Stomach (tissue), 9 donors: ENCODE measurements around the gene PITPNM1. TPM values are rescaled to one million over a fixed set of nuclear protein-coding genes. Genes with fewer than 3 reads are reported as not detected.

Source experiments
- DNase-seq, 2 donors: peaks; one replicate each; pipeline versions ENCODE4 v3.0.0 to v3.0.0-alpha.2; 2013 to 2019
- H3K27ac ChIP-seq, 5 donors: fragments of 200-600 bp in 4 of 5; sonication (generic) in 4 of 5; one replicate each; pipeline ENCODE4 v1.5.1; 2013 to 2019; ENCODE audit warnings: mild to moderate bottlenecking in 1 of 5, moderate library complexity in 1 of 5
- H3K27me3 ChIP-seq, 3 donors: fragments of 200-600 bp; sonication (generic); one replicate each; pipeline ENCODE4 v1.5.1; 2017 to 2019; ENCODE audit warnings: mixed run types in 1 of 3
- H3K36me3 ChIP-seq, 4 donors: fragments of 200-600 bp; sonication (generic); 1 replicate in 3 of 4; 2 replicates in 1 of 4; pipeline ENCODE4 v1.5.1; 2016 to 2019
- H3K4me1 ChIP-seq, 4 donors: fragments of 200-600 bp; sonication (generic); one replicate each; pipeline ENCODE4 v1.5.1; 2016 to 2019
- H3K4me3 ChIP-seq, 4 donors: fragments of 200-600 bp; sonication (generic) in 3 of 4; one replicate each; pipeline ENCODE4 v1.5.1; 2016 to 2019; ENCODE audit warnings: mild to moderate bottlenecking in 1 of 4
- H3K9me3 ChIP-seq, 4 donors: fragments of 200-600 bp; sonication (generic); one replicate each; pipeline ENCODE4 v1.5.1; 2016 to 2019
- CTCF ChIP-seq, 7 experiments: fragments of 450-650 bp in 4 of 7; fragments of 200-600 bp in 3 of 7; sonication (generic) in 3 of 7; IDR thresholded peaks; one replicate each; pipeline ENCODE4 v1.5.1; 2016 to 2019; ENCODE audit warnings: antibody characterized with exemption in 7 of 7, control low read depth in 2 of 7, mild to moderate bottlenecking in 1 of 7
- EP300 ChIP-seq: sonication (generic); formaldehyde crosslinking; IDR thresholded peaks from one replicate; pipeline ENCODE4 v1.6.1; 2017; ENCODE audit warnings: antibody characterized with exemption
- POLR2A ChIP-seq, 4 donors: fragments of 450-650 bp; IDR thresholded peaks; one replicate each; pipeline ENCODE4 v1.6.1; 2016; ENCODE audit warnings: antibody characterized with exemption in 4 of 4, control low read depth in 2 of 4, mild to moderate bottlenecking in 1 of 4, moderate library complexity in 1 of 4
- POLR2AphosphoS5 ChIP-seq, 3 donors: sonication (generic); formaldehyde crosslinking; IDR thresholded peaks; one replicate each; pipeline ENCODE4 v1.6.1; 2016; ENCODE audit warnings: antibody characterized with exemption in 3 of 3
- WGBS, 5 donors: extraction: QIAGEN DNeasy Blood & Tissue Kit in 3 of 5; methylation state at CpG; one replicate each; pipeline versions ENCODE4 v1.1.5 to v1.1.7; 2013 to 2018; 5-methylcytosine and 5-hydroxymethylcytosine counted together
- intact Hi-C: fragments of 100-400 bp; cut with DNase I; formaldehyde crosslinking; loops from one replicate; pipeline ENCODE4 v1.15.1; 2023; ENCODE audit warnings: low total_unique reads
- polyA plus RNA-seq, 3 donors: library from polyadenylated mRNA; stranded (reverse); fragments of 200-250 nt; gene quantifications; one replicate each; pipeline ENCODE4 v1.2.3, GENCODE V29; 2013
- total RNA-seq, 5 donors: library from RNA; depleted of rRNA; stranded (reverse); fragments of >200 nt; gene quantifications; one replicate each; pipeline versions ENCODE4 v1.1.0 to v1.2.3, GENCODE V29; 2014 to 2016
- donor health status: healthy with polysubstance abuse.
- donor health status: Bipolar disorder and iron deficiency.
- donor health status: healthy.

Gene PITPNM1
- total and polyA plus RNA-seq, 8 donors = 12.3 to 133 (median 21.1) TPM

DNA sequence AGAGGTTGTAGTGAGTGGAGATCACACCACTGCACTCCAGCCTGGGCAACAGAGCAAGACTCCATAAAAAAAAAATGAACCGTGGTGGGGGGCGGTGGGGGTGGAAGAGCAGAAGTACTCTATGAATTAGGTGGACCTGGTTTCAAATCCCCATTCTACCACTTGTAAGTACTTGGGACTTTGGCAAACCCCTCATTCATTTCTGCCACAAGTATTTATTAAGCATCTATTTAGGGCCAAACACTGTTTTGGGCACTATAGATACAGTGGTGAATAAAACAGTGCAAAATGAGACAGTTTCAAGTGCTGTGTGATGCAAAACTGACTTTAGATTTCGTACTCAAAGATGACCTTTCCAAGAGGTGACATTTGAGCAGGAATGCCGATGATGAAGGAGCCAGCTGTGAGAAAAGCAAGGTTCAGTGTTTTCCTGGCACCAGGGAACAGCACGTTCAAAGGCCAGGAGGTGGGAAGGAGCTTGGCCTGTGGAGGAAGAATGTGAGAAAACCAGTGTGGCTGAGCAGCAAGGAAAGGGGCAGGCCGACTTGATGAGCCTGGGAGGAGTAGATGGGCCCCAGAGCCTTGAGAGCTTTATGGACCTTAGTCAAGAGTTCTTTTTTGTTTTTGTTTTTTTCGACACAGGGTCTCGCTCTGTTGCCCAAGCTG is 34.7 kb downstream of the PITPNM1 start:
- Histone ChIP-seq H3K36me3 (peaks cover 0 to 5% (median 2%) of the 10 kb centered on the region in 4 donors), H3K27me3 (no peaks in the 10 kb centered on the region), H3K9me3 (no peaks in the 10 kb centered on the region), H3K4me3 (no peak overlapping the region), H3K4me1 (peaks cover 28 to 44% (median 42%) of the 10 kb centered on the region in 4 donors), H3K27ac (no peak overlapping the region)
- TF ChIP-seq POLR2A (IDR thresholded peaks at IDR 0.05) (no peak), CTCF (IDR thresholded peaks at IDR 0.05) (no peak), POLR2AphosphoS5 (IDR thresholded peaks at IDR 0.05) (no peak), EP300 (no peak)
- 75 to 87% (median 82%) methylated on average over 8 of the region's 8 CpGs for WGBS, 5 donors
- DNase-seq = no peak
- intact Hi-C loops = no loop called here

DNA sequence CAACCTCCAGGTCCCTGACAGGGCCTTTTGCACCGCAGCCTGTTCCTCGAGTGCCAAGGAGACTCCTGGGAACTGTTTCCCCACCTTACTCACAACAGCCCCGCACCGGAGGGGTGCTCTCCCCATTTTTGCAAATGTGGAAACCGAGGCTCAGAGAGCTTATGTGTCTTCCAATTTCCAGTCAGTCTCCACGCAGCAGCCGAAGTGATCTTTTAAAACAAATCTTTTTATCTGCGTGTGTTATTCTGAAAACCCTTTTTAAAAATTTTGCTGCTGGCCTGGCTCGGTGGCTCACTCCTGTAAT is 35.7 kb downstream of the PITPNM1 start:
- H3K27ac ChIP-seq = peak overlapping the region; percentile 90 to 96 (median 92)
- intact Hi-C loops = no loop called here
- H3K9me3 ChIP-seq = no peaks in the 10 kb centered on the region
- TF ChIP-seq POLR2AphosphoS5 (IDR thresholded peaks at IDR 0.05) = no peak
- no peak for TF ChIP-seq CTCF (IDR thresholded peaks at IDR 0.05)
- no peak for TF ChIP-seq EP300
- TF ChIP-seq POLR2A (IDR thresholded peaks at IDR 0.05) = no peak
- WGBS, 5 donors = 5 to 9% (median 7%) methylated on average over 9 of the region's 9 CpGs
- peak overlapping the region; percentile 82 to 95 (median 88) for H3K4me3 ChIP-seq
- peaks cover 0 to 5% (median 2%) of the 10 kb centered on the region in 4 donors for H3K36me3 ChIP-seq
- H3K4me1 ChIP-seq = peaks cover 30 to 49% (median 47%) of the 10 kb centered on the region in 4 donors
- H3K27me3 ChIP-seq = no peaks in the 10 kb centered on the region
- DNase-seq = no peak

GRCh38 chr11:67468759-67469507 is 36.2 kb downstream of the PITPNM1 start, which contains the start of gene TMEM134:
TMEM134 (minus strand) TSS chr11:67469251; CDS start chr11:67469192, 59 bp downstream.
- 0 to 1% (median 0%) methylated on average over 5 to 76 of the region's 76 CpGs for WGBS, 5 donors
- H3K9me3 ChIP-seq = no peaks in the 10 kb centered on the region
- H3K27ac ChIP-seq = peak within 1 kb of the TSS; percentile 90 to 96 (median 92)
- no peak for TF ChIP-seq EP300
- peak in 3 of 7 experiments; percentile 25 to 41 (median 40) for TF ChIP-seq CTCF (IDR thresholded peaks at IDR 0.05)
- TF ChIP-seq POLR2AphosphoS5 (IDR thresholded peaks at IDR 0.05) = peak; percentile 79 to 97 (median 90)
- H3K36me3 ChIP-seq = peaks cover 0 to 5% (median 2%) of the 10 kb centered on the region in 4 donors
- no peaks in the 10 kb centered on the region for H3K27me3 ChIP-seq
- DNase-seq = peak; percentile 94 to 98
- intact Hi-C loops = no loop called here
- peak within 1 kb of the TSS; percentile 82 to 95 (median 88) for H3K4me3 ChIP-seq
- H3K4me1 ChIP-seq = peaks cover 33 to 54% (median 51%) of the 10 kb centered on the region in 4 donors

DNA sequence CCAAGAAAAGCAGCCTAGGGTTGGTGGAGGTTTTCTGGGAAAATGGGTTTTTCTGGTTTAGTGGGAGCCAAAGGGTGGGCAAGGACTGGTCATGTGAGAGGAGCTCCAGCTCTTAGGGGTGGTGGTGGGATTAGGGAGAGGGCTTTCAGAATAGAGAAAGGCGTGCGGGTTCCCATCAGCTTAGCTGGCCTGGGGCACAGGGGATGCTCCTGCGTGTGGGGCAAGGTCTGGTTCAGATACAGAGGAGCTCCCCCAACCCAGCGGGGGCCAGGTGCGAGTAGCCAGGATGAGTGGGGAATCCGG is 36.8 kb downstream of the PITPNM1 start:
- DNase-seq = no peak
- peak overlapping the region; percentile 82 to 95 (median 88) for H3K4me3 ChIP-seq
- H3K27ac ChIP-seq = peak overlapping the region; percentile 85 to 96 (median 92)
- TF ChIP-seq EP300 = no peak
- no peak for TF ChIP-seq POLR2AphosphoS5 (IDR thresholded peaks at IDR 0.05)
- TF ChIP-seq CTCF (IDR thresholded peaks at IDR 0.05) = no peak
- no peak for TF ChIP-seq POLR2A (IDR thresholded peaks at IDR 0.05)
- peaks cover 0 to 5% (median 2%) of the 10 kb centered on the region in 4 donors for H3K36me3 ChIP-seq
- intact Hi-C loops = no loop called here
- H3K27me3 ChIP-seq = no peaks in the 10 kb centered on the region
- WGBS, 5 donors = 0 to 7% (median 2%) methylated on average over 3 to 6 of the region's 6 CpGs
- no peaks in the 10 kb centered on the region for H3K9me3 ChIP-seq
- peaks cover 37 to 58% (median 55%) of the 10 kb centered on the region in 4 donors for H3K4me1 ChIP-seq
